ENCODE results near the gene PCOLCE2.

GRCh38 chr3:142876417-142876816 lies 12.5 kb downstream of the PCOLCE2 start:
- TF ChIP-seq CTCF (IDR thresholded peaks at IDR 0.05 in 8 of 11, conservative IDR thresholded peaks at IDR 0.05 in 3 of 11) = no peak
- TF ChIP-seq POLR2AphosphoS5 (IDR thresholded peaks at IDR 0.05) = no peak

Data from spleen (tissue), 7 donors.